T-helper 22 cell (primary cell): ENCODE measurements around the gene TPST1.
"Not testable (repeated sequence)": the region's sequence is repeated elsewhere in the genome, so short reads cannot be mapped to it uniquely, and the experiment has no call there.

Source experiments
- DNase-seq: peaks from one replicate; pipeline ENCODE4 v3.0.0-alpha.2; 2020; ENCODE audit warnings: low read depth

The TPST1 gene

DNA sequence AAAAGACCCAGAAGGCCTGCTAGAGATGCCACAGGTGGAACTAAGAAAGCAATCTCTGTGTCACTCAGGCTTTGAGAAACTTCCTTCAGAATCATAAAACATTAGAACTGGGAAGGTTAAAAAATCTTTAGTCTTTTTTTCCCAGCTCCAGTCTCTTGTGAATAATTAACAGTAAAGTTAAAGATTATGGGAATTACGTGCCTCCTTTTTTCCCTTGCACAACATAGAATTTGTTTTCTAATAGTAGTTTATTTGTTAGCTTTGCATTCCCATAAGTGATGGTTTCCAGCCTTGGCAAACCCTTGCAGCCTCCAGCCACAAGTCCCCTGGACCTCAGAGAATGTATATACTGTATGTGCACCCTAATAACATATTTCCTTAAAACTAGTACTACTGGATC is 128.3 kb downstream of the TPST1 start:
- DNase-seq: no peak

DNA sequence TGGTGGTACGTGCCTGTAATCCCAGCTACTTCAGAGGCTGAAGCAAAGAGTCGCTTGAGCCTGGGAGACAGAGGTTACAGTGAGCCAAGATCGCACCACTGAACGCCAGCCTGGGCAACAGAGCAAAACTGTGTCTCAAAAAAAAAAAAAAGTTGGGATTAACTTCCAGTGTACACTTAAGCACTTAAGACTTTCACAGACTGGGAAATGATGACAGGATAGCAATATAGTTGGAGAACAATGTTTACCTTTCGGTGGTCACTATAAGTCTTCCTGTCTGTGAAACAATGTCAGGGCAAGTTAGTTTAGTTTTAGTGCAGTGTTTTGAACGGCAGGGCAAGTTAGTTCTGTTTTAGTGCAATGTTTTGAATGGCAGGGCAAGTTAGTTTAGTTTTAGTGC is 130.2 kb downstream of the TPST1 start:
- DNase-seq: no peak

DNA sequence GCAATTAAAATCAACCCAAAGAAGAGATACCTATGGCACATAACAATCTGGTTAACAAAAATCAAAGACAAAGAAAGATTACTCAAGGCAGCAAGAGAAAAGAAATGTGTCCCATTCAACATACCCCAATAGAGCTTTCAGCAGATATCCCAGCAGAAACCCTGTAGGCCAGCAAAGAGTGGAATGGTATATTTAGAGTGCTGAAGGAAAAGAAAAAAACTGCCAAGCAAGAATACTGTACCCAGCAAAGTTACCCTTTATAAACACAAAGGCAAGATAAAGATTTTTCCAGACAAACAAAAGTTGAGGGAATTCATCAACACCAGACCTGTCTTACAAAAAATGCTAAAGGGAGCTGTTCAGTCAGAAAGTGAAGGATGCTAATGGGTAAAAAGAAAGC is 131.6 kb downstream of the TPST1 start:
- no peak for DNase-seq

DNA sequence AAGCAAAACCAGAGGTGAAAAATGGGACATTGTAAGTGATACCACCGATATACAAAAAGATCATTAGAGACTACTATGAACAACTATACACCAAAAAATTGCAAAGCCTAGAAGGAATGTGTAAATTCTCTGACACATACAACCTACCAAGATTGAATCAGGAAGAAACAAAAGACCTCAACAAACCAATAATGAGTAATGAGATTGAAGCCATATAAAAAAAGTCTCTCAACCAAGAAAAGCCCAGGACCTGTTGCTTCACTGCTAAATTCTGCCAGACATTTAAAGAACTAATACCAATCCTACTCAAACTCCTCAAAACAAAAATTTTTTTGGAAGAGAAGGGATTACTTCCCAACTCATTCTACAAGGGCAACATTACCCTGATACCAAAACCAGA is 134.0 kb downstream of the TPST1 start:
- DNase-seq: no peak

DNA sequence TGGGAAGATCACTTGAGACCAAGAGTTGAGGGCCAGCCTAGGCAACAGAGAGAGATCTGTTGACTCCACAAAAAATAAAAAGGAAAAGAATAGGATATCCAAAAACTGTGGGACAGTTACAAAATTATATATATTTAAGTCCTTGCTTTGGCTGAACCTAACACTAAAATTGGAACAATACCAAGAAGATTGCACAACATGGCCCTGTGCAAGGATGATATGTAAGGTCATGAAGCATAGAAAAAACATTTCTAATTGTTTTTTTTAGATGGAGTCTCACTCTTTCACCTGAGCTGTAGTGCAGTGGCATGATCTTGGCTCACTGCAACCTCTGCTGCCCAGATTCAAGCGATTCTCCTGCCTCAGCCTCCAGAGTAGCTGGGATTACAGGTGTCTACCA is 139.0 kb downstream of the TPST1 start:
- no peak for DNase-seq

DNA sequence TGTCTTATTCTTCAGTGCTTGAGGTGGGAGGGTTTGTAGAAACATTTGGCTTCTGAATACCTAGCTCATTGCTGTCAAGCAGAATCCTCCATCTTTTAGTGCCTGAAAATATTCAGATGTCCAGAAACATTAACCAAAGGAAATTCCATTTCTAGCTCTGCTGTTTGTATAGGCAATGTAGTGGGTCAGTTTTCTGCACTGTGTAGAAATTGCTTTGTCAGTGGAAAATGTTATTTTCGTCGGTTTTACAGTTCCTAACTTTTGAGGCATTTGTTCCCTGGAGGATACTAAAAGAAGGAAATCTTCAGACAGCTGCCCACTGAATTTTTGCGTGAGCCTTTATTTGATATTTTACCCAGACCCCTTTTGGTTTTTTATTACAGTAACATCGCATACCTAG is 143.4 kb downstream of the TPST1 start:
- no peak for DNase-seq

DNA sequence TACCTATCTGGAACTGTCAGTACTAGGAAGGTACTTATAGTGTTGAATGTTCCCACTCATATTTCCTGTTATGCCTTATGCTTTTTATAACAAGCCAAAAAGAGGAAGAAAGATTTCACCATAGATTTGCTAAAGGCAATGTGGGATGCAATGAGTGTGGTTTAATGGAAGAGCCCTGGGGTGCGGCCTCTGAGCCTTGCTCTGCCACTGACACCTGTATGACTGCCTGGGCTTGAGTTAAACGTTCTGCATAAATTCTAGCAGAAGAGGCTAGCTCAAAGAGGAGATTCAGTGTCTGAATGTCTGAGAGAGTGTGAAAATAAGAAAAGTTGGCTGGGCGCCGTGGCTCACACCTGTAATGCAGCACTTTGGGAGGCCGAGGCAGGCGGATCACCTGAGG is 143.8 kb downstream of the TPST1 start:
- no peak for DNase-seq

DNA sequence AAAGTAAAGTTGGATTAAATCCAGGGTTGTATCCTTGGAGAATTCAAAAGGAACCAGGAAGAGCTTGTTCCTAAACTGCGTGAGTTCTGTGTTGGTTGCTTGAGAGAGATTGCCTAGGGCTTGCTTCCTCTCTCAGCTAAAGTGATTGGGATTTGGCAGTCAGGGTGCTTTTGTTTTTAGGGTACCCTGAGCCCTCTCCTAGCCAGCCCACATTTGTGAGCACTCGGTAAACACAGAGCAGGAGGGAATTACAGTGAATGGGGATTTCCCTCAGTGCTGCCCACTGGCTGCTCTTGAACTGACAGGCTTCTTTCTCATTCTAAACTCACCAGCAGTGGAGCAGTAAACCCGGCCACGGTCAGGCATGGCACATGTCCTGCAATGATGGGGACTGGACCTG is 146.9 kb downstream of the TPST1 start:
- DNase-seq: no peak

DNA sequence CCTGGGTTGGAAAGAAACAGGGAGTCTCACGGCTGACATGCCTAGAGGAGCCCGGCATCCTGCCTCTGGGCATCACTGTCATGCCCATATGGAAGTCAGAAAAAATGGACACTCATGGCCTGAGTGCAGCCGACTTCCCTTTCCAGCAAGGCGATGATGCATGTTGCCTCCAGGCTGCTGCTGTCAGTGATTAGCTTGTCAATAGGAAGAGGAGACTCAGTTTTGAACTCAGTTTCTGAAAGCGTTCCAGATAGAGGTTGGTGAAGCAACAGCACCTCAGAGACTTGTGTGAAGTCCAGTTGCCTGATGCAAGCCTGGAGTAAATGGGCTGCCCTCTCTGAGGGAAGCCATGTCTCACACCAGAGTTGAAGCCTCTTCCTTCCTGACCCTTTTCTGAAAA is 148.4 kb downstream of the TPST1 start:
- no peak for DNase-seq

DNA sequence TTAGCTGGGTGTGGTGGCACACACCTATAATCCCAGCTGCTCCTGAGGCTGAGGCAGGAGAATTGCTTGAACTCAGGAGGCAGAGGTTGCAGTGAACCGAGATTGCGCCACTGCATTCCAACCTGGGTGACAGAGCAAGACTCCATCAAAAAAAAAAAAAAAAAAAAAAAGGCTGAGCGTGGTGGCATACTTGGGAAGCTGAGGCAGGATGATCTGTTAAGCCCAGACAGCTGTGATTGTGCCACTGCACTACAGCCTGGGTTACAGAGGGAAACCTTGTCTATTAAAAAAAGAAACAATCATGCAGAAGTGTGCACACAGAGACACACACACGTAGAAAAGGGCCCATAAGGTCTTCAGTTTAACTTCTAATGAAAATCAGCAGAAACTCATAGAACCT is 150.6 kb downstream of the TPST1 start:
- no peak for DNase-seq

DNA sequence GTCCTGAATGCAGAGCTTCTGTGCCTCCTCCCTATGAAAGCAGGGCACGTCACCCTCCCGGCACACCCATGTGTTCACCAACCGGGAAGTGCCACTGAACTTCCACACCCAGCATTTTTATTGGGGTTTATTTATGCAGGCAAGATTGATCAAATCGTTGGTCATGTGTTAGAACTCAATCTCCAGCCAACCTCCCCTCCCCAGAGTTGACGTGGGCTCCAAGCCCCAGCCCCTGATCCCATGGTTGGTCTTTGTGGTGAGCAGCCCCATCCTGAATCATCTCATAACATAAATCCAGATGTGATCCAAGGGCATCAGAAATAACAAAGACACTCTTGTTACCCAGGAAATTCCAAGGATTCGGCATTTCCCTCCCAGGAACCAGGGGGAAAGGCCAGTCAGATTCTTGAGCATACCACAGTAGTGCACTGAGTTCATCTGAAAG is 151.2 kb downstream of the TPST1 start:
- no peak for DNase-seq

DNA sequence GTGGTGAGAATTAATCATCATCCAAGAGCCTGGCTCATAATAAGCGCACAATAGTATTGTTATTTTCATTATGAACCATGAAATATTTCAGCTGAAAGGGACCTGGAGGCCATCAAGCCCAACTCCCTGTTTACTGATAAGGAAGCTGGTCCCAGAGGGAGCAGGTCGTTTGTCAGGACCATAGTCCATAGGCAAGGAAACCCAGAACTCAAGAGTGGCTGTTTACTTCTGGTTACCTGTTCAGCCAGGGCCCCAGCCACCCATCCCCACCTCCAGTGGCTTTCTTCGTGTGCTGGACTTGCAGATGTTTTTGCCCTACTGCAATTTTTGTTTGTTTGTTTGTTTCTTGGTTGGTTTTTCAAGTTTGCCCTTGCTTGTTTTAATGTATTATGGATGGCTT is 152.0 kb downstream of the TPST1 start:
- DNase-seq: no peak

DNA sequence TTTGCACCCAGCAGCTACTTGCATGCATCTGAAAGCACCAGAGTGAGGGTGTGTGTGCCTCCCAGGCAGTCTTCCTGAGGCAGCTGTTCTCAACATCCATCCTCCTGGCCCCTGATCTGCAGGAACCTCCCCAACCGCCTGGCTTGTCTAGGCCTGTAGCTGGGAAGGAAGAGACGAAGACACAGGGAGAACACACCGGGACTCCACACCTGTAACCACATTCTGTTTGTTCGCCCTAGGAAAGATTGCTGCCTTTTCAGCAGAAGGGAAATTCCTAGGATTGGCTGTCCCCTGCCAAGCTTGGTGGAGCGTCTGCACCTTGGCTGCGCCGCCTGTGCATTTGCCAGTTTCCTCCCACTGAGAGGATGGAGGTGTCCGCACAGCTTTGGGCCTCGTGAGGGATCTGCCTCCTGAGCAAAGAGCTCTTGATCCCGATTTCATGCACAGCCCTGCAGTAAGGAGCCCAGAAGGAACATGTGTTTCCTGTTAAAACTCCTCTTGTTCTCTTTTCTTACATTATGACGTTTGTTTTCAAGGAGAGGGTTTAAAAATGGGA is 154.6 kb downstream of the TPST1 start:
- no peak for DNase-seq

DNA sequence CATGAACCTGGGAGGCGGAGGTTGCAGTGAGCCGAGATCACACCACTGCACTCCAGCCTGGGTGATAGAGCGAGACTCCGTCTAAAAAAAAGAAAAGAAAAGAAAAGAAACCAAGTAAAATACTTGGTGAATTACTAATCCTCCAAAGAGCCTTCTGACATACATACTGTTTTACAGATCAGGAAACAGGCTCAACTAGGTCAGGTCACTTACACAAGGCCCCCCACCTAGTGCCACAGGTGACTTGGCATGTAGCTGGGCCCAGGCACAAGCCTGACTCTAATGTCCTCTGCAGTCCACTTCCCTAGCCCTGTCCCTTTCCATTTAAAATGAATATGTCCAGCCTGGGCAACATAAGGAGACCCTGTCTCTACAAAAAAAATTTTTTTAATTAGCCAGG is 157.0 kb downstream of the TPST1 start:
- no peak for DNase-seq

DNA sequence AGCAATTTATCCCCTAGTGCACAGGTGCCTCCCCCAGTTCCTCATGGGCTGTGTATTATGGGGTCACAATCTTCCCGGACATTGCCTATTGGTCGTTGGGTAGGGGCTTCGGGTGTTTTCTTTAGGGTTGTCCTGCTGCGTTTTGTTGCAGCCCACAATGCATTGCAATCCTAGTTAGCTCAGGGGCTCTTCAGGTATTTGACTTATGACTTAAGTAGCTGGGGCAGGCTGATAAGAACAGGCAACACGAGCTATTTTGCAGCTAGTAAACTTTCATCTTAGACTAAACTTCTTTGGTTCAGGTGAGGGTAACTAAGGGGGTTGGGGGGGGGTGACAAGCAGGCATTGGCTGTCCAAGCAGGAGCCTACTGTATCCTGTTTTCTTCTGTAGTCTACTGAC is 158.5 kb downstream of the TPST1 start:
- no peak for DNase-seq

DNA sequence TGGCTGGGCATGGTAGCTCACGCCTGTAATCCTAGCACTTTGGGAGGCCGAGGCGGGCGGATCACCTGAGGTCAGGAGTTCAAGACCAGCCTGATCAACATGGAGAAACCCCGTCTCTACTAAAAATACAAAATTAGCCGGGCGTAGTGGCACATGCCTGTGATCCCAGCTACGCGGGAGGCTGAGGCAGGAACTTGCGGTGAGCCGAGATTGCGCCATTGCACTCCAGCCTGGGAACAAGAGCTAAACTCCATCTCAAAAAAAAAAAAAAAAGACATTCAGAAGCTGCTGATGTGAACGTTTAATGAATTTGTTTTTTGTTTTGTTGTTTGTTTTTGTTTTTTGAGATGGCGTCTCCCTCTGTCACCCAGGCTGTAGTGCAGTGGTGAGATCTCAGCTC is 159.9 kb downstream of the TPST1 start:
- DNase-seq: not testable (repeated sequence)

DNA sequence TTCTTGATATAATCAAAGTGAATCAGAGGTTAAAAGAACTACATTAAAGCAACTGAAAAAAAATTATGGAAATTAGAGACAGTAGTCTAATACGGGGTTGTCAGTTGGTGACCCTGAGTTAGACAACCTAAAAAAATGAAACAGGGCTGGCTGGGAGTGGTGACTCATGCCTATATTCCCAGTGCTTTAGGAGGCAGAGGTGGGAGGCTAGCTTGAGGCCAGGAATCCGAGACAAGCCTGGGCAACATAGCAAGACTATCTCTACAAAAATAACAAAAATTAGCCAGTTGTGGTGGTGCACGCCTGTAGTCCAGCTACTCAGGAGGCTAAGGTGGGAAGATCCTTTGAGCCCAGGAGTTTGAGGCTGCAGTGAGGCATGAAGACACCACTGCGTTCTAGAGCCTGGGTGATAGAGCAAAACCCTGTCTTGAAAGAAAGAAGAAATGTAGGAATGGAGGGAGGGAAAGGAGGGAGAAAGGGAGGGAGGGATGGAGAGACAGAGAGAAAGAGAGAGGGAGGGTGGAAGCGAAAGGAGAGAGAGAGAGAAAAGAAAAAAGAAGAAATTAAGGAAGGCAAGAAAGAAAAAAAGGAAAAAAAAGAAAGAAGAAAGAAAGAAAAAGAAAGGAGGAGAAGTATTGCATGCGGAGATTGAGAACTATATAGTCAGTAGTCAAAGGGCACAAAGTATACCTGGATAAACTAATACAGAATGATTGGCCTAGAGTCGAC is 166.1 kb downstream of the TPST1 start:
- DNase-seq: no peak

DNA sequence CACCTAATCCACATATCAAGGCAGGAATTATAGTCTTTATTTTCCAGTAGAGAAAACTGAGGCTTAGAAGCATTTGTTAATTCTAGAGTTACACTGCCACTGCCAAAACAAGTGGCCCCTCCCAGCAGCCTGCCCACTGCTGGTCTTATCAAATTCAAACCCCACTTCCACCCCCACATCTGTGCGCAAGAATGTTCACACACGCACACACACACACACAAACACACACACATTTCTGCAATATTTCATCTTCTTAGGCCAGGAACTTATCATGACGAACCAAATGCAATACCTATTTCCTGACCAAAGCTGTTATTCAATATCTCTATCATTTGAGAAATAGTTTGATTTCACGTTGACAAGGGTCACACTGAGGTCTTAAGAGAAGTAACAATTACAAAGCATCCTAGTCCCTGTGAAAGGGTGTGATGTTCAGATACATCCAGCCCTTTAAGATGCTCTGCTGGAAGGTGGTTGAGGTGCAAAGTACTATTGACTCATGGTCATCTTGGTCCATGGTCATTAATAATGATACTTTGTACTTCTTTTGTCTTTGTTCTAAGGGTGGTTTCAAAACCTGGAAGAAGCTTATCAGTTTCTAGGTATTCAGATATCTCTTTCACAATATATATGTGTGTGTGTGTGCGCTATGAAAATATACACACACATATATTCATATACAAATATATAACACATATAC is 169.2 kb downstream of the TPST1 start:
- not testable (repeated sequence) for DNase-seq

DNA sequence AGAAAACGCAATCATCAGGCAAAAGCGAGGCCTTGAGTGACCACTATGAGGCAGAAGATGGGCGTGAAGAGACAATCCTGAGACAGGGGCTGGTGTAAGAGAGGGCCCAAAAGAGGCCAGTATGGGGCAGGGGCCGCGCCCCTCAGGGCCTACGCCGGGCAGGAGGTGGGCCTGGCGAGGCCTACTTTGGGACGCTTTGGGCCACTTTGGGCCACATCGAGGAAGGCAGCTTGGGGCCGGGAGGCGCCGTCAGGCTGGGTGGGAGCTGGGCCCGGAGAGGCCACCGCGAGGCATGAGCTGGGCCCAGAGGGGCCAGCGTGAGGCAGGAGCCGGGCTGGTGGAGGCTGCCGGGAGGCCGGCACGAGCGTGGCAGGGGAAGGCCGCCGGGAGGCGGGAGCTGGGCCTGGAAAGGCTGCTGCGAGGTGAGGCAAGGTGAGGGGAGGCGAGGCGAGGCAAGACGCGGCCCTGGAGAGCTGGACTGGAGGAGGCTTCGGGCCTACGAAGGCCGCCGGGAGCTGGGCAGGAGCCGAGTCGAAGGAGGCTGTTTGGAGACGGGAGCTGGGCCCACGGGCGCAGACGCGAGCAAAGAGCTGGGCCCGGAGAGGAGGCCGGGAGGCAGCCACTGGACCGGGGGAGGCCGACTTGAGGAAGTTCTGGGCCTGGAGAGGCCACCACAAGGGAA is 171.3 kb downstream of the TPST1 start:
- DNase-seq: no peak

DNA sequence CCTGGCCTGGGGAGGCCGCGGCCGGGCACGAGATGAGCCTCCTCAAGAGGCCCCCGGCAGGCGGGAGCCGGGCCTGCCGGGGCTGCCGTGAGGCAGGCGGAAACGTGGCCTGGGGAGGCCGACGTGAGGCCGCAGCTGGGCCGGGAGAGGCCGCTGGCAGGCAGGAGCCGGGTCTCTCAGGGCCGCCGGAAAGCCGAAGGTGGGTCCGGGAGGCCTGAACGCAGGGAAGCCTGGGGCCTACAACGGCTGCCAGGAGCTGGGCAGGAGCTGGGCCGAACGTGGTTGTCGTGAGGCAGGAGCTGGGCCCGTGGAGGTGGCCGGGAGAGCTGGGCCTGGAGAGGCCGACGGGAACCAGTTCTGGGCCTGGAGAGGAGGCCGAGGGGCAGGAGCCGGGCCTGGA is 171.9 kb downstream of the TPST1 start:
- DNase-seq: no peak

DNA sequence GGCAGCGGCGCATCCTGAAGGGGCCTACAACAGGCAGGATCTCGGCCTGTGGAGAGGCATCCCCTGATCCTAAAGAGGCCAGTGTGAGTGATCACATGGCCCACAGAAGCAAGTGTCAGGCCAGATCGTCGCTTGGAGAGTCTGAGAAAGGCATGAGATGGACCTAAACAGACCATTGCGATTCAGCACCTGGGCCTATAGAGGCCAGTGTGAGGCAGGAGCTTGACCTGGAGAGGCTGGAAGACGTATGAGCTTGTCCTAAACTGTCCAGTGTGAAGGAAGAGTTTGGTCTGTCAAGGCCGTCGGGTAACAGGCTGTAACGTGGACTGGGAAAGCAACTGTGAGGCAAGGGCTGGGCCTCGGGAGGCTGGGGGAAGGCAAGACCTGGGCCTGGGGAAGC is 172.6 kb downstream of the TPST1 start:
- DNase-seq: no peak

DNA sequence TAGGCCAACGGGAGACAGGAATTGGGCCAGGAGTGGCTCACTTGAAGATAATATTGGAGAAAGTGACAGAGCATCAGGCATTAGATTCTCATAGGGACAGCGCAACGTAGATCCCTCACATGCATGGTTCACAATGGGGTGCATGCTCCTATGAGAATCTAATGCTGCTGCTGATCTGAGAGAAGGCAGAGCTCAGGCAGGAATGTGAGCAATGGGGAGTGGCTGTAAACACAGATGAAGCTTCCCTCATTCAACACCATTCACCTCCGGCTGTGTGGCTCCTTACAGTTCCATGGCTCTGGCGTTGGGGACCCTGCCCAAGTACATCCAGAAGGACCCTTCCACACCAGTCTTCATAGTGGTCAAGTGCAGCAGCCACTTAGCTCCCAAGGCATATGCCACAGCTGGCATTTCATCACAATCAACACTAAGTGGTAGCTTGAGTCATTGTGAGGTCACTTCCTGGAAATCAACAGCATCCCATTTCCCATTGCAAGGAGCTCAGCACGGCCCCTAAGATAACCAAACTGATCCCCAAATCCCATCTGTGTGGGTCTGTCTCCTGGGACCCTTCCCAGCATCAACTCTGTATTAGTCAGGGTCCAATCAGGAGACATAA is 174.5 kb downstream of the TPST1 start:
- no peak for DNase-seq
